ENCODE data around the gene SLC34A3.

Gene SLC34A3

GRCh38 chr9:137278721-137279711 lies 48.3 kb downstream of the SLC34A3 start:
- no peak for DNase-seq

- DNase-seq = no peak
Observed at GRCh38 chr9:137279741-137280473, 49.2 kb downstream of the SLC34A3 start.

- DNase-seq = peak; percentile 55
Observed at GRCh38 chr9:137280474-137281344, 50.0 kb downstream of the SLC34A3 start.

- DNase-seq = peak; percentile 67
Observed at GRCh38 chr9:137281345-137282116, 50.8 kb downstream of the SLC34A3 start.

Measured in eye (tissue), 1 donor.